Measurements from ENCODE around the gene PLK3. TPM values are rescaled to one million over a fixed set of nuclear protein-coding genes. Genes with fewer than 3 reads are reported as not detected.
A peak's percentile ranks its signal among the peaks of the same experiment; 100 is the strongest.

PLK3 gene
- total and polyA plus RNA-seq, 2 of the 4 experiments (the other 2 are of a cell fraction): 15.8 to 51.6 TPM

- no peak overlapping the region for H3K4me2 ChIP-seq (ENCODE audit: low read depth, low read length)
- no peak overlapping the region for H3K18ac ChIP-seq (ENCODE audit: low read depth, low read length)
- no peak overlapping the region for H3K4me3 ChIP-seq (ENCODE audit: insufficient read depth, low read depth, low read length)
- no peak overlapping the region for H4K91ac ChIP-seq (ENCODE audit: insufficient read depth, low read depth, low read length)
- H2AFZ ChIP-seq (replicated peaks; ENCODE audit: low read length, poor library complexity): peak overlapping the region; percentile 53
- H3K79me1 ChIP-seq (ENCODE audit: low read depth in 1 of 2, low read length in 2 of 2): no peaks in the 10 kb centered on the region
- no peak overlapping the region for H3K4ac ChIP-seq (ENCODE audit: low read depth, low read length)
- intact Hi-C loops (cut with micrococcal nuclease) (no loop called here), in situ Hi-C loops (cut with MboI; ENCODE audit: low sequenced_read_pairs) (no loop called here), dilution Hi-C loops (cut with HindIII; ENCODE audit: low sequenced_read_pairs, unreplicated experiment) (no loop called here)
- no peak overlapping the region for H3K27ac ChIP-seq (ENCODE audit: insufficient read depth, low read length)
- H3K36me3 ChIP-seq (ENCODE audit: control insufficient read depth, insufficient read depth, low read length): peaks cover 4% of the 10 kb centered on the region; the same call in 1 of the 2 replicates
- WGBS, 2 experiments (ENCODE audit: extremely low coverage in 2 of 2, insufficient read length in 1 of 2): no CpG with 5 or more reads among the region's 7 CpGs
- no peak overlapping the region for H3K9ac ChIP-seq (ENCODE audit: low read depth, low read length)
- H3K4me1 ChIP-seq (ENCODE audit: control insufficient read depth, insufficient read depth, low read length): no peaks in the 10 kb centered on the region
- H3K9me3 ChIP-seq (ENCODE audit: control insufficient read depth, insufficient read depth, low read length): no peaks in the 10 kb centered on the region
- no TSS peak for BruUV-seq (replicated peaks)
- H2BK120ac ChIP-seq (ENCODE audit: low read depth, low read length): no peak overlapping the region
- no peak overlapping the region for H2AK5ac ChIP-seq (ENCODE audit: low read depth, low read length)
- CTCF ChIA-PET: interaction anchor here (0.5 to 0.6 kb wide), 2 partner anchors 115 to 1549 kb away, joined by 3 to 5 read pairs; no protein-coding TSS in a partner anchor
- ATAC-seq (ENCODE audit: low read depth): peak; percentile 14; the same call in 1 of the 2 replicates
- no peak overlapping the region for H3K14ac ChIP-seq (replicated peaks; ENCODE audit: low read depth, low read length)
- DNase-seq: no peak
- POLR2A ChIA-PET (ENCODE audit: unreplicated experiment): no interaction called here
- H2BK20ac ChIP-seq (ENCODE audit: low read depth, low read length): no peak overlapping the region
- H2BK5ac ChIP-seq (ENCODE audit: low read depth, low read length, poor library complexity, severe bottlenecking): no peak overlapping the region
- H2BK15ac ChIP-seq (ENCODE audit: low read depth, low read length): no peak overlapping the region
- no peaks in the 10 kb centered on the region for H4K20me1 ChIP-seq (ENCODE audit: insufficient read depth, low read length)
- TF ChIP-seq RCOR1 (IDR thresholded peaks at IDR 0.05; ENCODE audit: insufficient replicate concordance, low read length) (no peak), CHD1 (IDR thresholded peaks at IDR 0.05; ENCODE audit: low read depth, low read length) (no peak), RFX5 (IDR thresholded peaks at IDR 0.05; ENCODE audit: low read depth, low read length) (no peak), CTCF (conservative IDR thresholded peaks at IDR 0.05; ENCODE audit: low read depth, low read length) (no peak), FOS (IDR thresholded peaks at IDR 0.05; ENCODE audit: low read depth, low read length) (no peak), NFE2L2 (IDR thresholded peaks at IDR 0.05; ENCODE audit: low read depth, low read length) (no peak), RAD21 (IDR thresholded peaks at IDR 0.05; ENCODE audit: low read length) (no peak), MAFK (IDR thresholded peaks at IDR 0.05; ENCODE audit: low read depth, low read length) (no peak), MAZ (IDR thresholded peaks at IDR 0.05; ENCODE audit: borderline replicate concordance, low read depth, low read length) (no peak), SMC3 (IDR thresholded peaks at IDR 0.05; ENCODE audit: low read depth, low read length) (no peak), MXI1 (IDR thresholded peaks at IDR 0.05; ENCODE audit: borderline replicate concordance, low read depth, low read length) (no peak), CEBPB (IDR thresholded peaks at IDR 0.05; ENCODE audit: low read depth, low read length) (no peak), BHLHE40 (IDR thresholded peaks at IDR 0.05; ENCODE audit: low read depth, low read length) (no peak), POLR2A (IDR thresholded peaks at IDR 0.05; ENCODE audit: low read depth, low read length) (no peak), USF2 (IDR thresholded peaks at IDR 0.05; ENCODE audit: low read depth, low read length) (no peak), ELK1 (IDR thresholded peaks at IDR 0.05; ENCODE audit: borderline replicate concordance, low read depth, low read length) (no peak)
- H3K56ac ChIP-seq (ENCODE audit: extremely low read depth, insufficient read depth, low read length): no peak overlapping the region
- H4K5ac ChIP-seq (ENCODE audit: low read depth, low read length): no peak overlapping the region
- H3K9me1 ChIP-seq (ENCODE audit: insufficient read depth, low read length): no peaks in the 10 kb centered on the region; the same call in 1 of the 2 replicates
- no peak overlapping the region for H3K23ac ChIP-seq (ENCODE audit: low read depth, low read length)
- H2AK9ac ChIP-seq (replicated peaks; ENCODE audit: low read depth, low read length, poor library complexity): peak overlapping the region; percentile 47
- no peak overlapping the region for H4K8ac ChIP-seq (ENCODE audit: low read depth in 2 of 2, low read length in 2 of 2)
- H3K27me3 ChIP-seq (ENCODE audit: control insufficient read depth, insufficient read depth, low read length): no peaks in the 10 kb centered on the region
These were observed 48.4 kb downstream of the PLK3 start for GRCh38 chr1:44848456-44849181.
